GM10248 (cell line): ENCODE results near the gene DNMBP.
"Not testable (repeated sequence)": the region's sequence is repeated elsewhere in the genome, so short reads cannot be mapped to it uniquely, and the experiment has no call there.

Source experiments
- CTCF ChIA-PET: fragments of 300-600 bp; sonication (Branson Sonifier 250); formaldehyde crosslinking; extraction: SDS; loops from one replicate; lab custom pipeline; 2021; ENCODE audit warnings: antibody characterized with exemption; lab: Yijun Ruan, JAX
- POLR2A ChIA-PET: fragments of 350-650 bp; sonication (Branson Sonifier 250); formaldehyde crosslinking; extraction: SDS; loops from one replicate; lab custom pipeline; 2020; ENCODE audit warnings: antibody characterized with exemption; lab: Yijun Ruan, JAX
- DNase-seq: peaks from one replicate; pipeline ENCODE4 v3.0.0; 2012; ENCODE audit errors: extremely low spot score
- CTCF ChIP-seq: IDR thresholded peaks from 2 replicates; pipeline ENCODE4 v1.5.1; 2012; ENCODE audit warnings: mild to moderate bottlenecking, low read depth; ENCODE audit errors: extremely low read depth, missing control alignments, control extremely low read depth

DNMBP gene

GRCh38 chr10:99944860-99945259 is 64.9 kb downstream of the DNMBP start:
- POLR2A ChIA-PET = no interaction called here
- TF ChIP-seq CTCF = no peak
- DNase-seq = no peak
- CTCF ChIA-PET = interaction anchor here (1.4 to 2.3 kb wide), 3 partner anchors 19 to 65 kb away, joined by 3 to 7 read pairs (median 5); partner anchors contain the start of gene DNMBP

- DNase-seq = no peak
- ChIA-PET POLR2A (no interaction called here), CTCF (interaction anchor here (1.0 to 2.3 kb wide), 4 partner anchors 9 to 31 kb away, joined by 3 to 7 read pairs (median 4); no protein-coding TSS in a partner anchor)
- TF ChIP-seq CTCF = no peak
Measured at GRCh38 chr10:99943908-99944307, 65.8 kb downstream of the DNMBP start.

GRCh38 chr10:99941942-99942820 is 67.6 kb downstream of the DNMBP start:
- ChIA-PET POLR2A (no interaction called here), CTCF (interaction anchor here (0.7 to 1.5 kb wide), 7 partner anchors 9 to 104 kb away, joined by 3 read pairs; partner anchors contain the start of gene DNMBP)
- TF ChIP-seq CTCF = no peak
- no peak for DNase-seq

GRCh38 chr10:99938563-99938962 is 71.2 kb downstream of the DNMBP start:
- peak; percentile 75 for DNase-seq
- ChIA-PET CTCF (no interaction called here), POLR2A (no interaction called here)
- no peak for TF ChIP-seq CTCF

GRCh38 chr10:99937630-99938029 is 72.1 kb downstream of the DNMBP start:
- DNase-seq = peak; percentile 50
- no peak for TF ChIP-seq CTCF
- ChIA-PET POLR2A (no interaction called here), CTCF (no interaction called here)

GRCh38 chr10:99932203-99932957 is 77.4 kb downstream of the DNMBP start:
- DNase-seq, POLR2A ChIA-PET, CTCF ChIA-PET: not testable (repeated sequence)
